ENCODE measurements around the gene DNAH9.
A peak's percentile ranks its signal among the peaks of the same experiment; 100 is the strongest.

Gene DNAH9

GRCh38 chr17:11991461-11991860, 393.2 kb downstream of the DNAH9 start:
- no peak for DNase-seq

GRCh38 chr17:11996722-11997146, 398.5 kb downstream of the DNAH9 start:
- no peak for DNase-seq

GRCh38 chr17:11997147-11997971, 399.1 kb downstream of the DNAH9 start, which contains the start of gene ZNF18:
Gene ZNF18, minus strand, starts transcription at chr17:11997475. Its CDS starts 4,646 bp downstream, at chr17:11992829.
- peak; percentile 94 for DNase-seq

GRCh38 chr17:11997972-11998233, 399.6 kb downstream of the DNAH9 start:
- no peak for DNase-seq

GRCh38 chr17:11999696-12000095, 401.4 kb downstream of the DNAH9 start:
- no peak for DNase-seq

GRCh38 chr17:12007466-12007865, 409.2 kb downstream of the DNAH9 start:
- no peak for DNase-seq

All from activated effector memory CD4-positive, alpha-beta T cell treated with Interleukin-2 at 50 U/mL for 16 hours (primary cell).